Suprapubic skin (tissue), 3 donors: ENCODE measurements around the gene HSD17B11.

Experiments
- POLR2A ChIP-seq, 2 donors: fragments of 450-650 bp; IDR thresholded peaks; one replicate each; pipeline ENCODE4 v1.6.1; 2017; ENCODE audit warnings: antibody characterized with exemption in 2 of 2, mild to moderate bottlenecking in 2 of 2, moderate library complexity in 2 of 2
- TF ChIP-seq, protein P1 (sequence below), 2 donors: fragments of 200-600 bp in 1 of 2; fragments of 450-650 bp in 1 of 2; sonication (generic) in 1 of 2; IDR thresholded peaks; one replicate each; pipeline ENCODE4 v1.5.1; 2016 to 2019; ENCODE audit warnings: antibody characterized with exemption in 2 of 2, mild to moderate bottlenecking in 1 of 2, moderate library complexity in 1 of 2

DNA sequence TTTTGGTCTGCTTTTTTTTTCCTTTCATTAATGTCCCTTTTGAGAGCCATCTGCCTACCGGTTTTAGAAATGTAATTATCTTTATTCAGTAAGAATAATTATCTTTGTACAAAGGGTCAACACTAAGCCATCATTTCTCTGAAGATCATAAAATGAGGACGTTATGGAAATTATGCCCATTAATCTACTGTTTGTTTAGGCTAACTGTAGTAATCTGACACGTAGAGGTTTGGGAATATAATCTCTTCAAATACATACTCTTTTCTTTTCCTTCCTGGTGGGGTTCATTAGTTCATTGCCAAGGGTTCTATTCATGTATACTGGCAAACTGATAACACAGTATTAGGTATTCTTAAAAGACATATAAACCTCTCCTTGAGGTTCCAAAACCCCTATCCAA is 64.5 kb downstream of the HSD17B11 start:
- TF ChIP-seq, protein P1, sequence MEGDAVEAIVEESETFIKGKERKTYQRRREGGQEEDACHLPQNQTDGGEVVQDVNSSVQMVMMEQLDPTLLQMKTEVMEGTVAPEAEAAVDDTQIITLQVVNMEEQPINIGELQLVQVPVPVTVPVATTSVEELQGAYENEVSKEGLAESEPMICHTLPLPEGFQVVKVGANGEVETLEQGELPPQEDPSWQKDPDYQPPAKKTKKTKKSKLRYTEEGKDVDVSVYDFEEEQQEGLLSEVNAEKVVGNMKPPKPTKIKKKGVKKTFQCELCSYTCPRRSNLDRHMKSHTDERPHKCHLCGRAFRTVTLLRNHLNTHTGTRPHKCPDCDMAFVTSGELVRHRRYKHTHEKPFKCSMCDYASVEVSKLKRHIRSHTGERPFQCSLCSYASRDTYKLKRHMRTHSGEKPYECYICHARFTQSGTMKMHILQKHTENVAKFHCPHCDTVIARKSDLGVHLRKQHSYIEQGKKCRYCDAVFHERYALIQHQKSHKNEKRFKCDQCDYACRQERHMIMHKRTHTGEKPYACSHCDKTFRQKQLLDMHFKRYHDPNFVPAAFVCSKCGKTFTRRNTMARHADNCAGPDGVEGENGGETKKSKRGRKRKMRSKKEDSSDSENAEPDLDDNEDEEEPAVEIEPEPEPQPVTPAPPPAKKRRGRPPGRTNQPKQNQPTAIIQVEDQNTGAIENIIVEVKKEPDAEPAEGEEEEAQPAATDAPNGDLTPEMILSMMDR (IDR thresholded peaks at IDR 0.05): no peak
- TF ChIP-seq POLR2A (IDR thresholded peaks at IDR 0.05): no peak
